Progenitor cell of endocrine pancreas (in vitro differentiated cells): Measurements from ENCODE around the gene KRTAP10-4. TPM values are rescaled to one million over a fixed set of nuclear protein-coding genes. Genes with fewer than 3 reads are reported as not detected.

Experiments
- DNase-seq: peaks from one replicate; pipeline ENCODE4 v3.0.0; 2021; ENCODE audit warnings: low spot score; ENCODE audit not compliant: unreplicated experiment
- H3K27ac Mint-ChIP-seq: 2 replicates; pipeline ENCODE4 v1.8.0; 2021; ENCODE audit warnings: mild to moderate bottlenecking, moderate library complexity, mixed read lengths
- H3K27me3 Mint-ChIP-seq: 2 replicates; pipeline ENCODE4 v1.8.0; 2021; ENCODE audit warnings: mixed read lengths
- H3K36me3 Mint-ChIP-seq: 2 replicates; pipeline ENCODE4 v1.8.0; 2022; ENCODE audit warnings: mixed read lengths; ENCODE audit not compliant: insufficient read depth
- H3K4me1 Mint-ChIP-seq: 2 replicates; pipeline ENCODE4 v1.8.0; 2021; ENCODE audit warnings: low read depth, mixed read lengths
- H3K4me3 Mint-ChIP-seq: 2 replicates; pipeline ENCODE4 v1.8.0; 2021; ENCODE audit warnings: low read depth, mild to moderate bottlenecking, moderate library complexity, mixed read lengths
- H3K9me3 Mint-ChIP-seq: 2 replicates; pipeline ENCODE4 v1.8.0; 2021; ENCODE audit warnings: low read depth, mixed read lengths
- CTCF ChIP-seq: fragments of 200-600 bp; sonication (generic); IDR thresholded peaks from one replicate; pipeline ENCODE4 v1.5.0; 2021; ENCODE audit warnings: antibody characterized with exemption, mild to moderate bottlenecking; ENCODE audit not compliant: unreplicated experiment
- total RNA-seq: library from RNA; stranded (reverse); gene quantifications from 2 replicates; pipeline ENCODE4 v1.2.1, GENCODE V29; 2021

The KRTAP10-4 gene
- total RNA-seq, 1 donor from 2014 or later = not detected

GRCh38 chr21:44592446-44593311 is 19.1 kb downstream of the KRTAP10-4 start, which contains the start of gene KRTAP10-6:
KRTAP10-6 (minus strand) TSS chr21:44592505; CDS start chr21:44592484, 21 bp downstream.
- Mint-ChIP-seq H3K9me3 (no peaks in the 10 kb centered on the region), H3K4me1 (peaks cover 7% of the 10 kb centered on the region)
- no peak for TF ChIP-seq CTCF

GRCh38 chr21:44593598-44594405 is 20.3 kb downstream of the KRTAP10-4 start:
- no peaks in the 10 kb centered on the region for H3K36me3 Mint-ChIP-seq
- H3K9me3 Mint-ChIP-seq = peaks cover 4% of the 10 kb centered on the region
- TF ChIP-seq CTCF = no peak
- DNase-seq = no peak
- no peak overlapping the region for H3K27ac Mint-ChIP-seq
- H3K27me3 Mint-ChIP-seq = no peaks in the 10 kb centered on the region
- H3K4me3 Mint-ChIP-seq = no peak overlapping the region
- peaks cover 7% of the 10 kb centered on the region for H3K4me1 Mint-ChIP-seq

More at GRCh38 chr21:44592446-44593311, 19.1 kb downstream of the KRTAP10-4 start, which contains the start of gene KRTAP10-6:
- no peak within 1 kb of the TSS for H3K27ac Mint-ChIP-seq
- H3K27me3 Mint-ChIP-seq = no peaks in the 10 kb centered on the region
- no peak for DNase-seq
- no peak within 1 kb of the TSS for H3K4me3 Mint-ChIP-seq
- H3K36me3 Mint-ChIP-seq = no peaks in the 10 kb centered on the region

GRCh38 chr21:44594406-44594916 is 20.9 kb downstream of the KRTAP10-4 start:
- TF ChIP-seq CTCF = no peak
- Mint-ChIP-seq H3K36me3 (no peaks in the 10 kb centered on the region), H3K27ac (peak overlapping the region; percentile 34), H3K27me3 (no peaks in the 10 kb centered on the region), H3K4me1 (peaks cover 7% of the 10 kb centered on the region), H3K9me3 (peaks cover 5% of the 10 kb centered on the region), H3K4me3 (no peak overlapping the region)
- no peak for DNase-seq

GRCh38 chr21:44595524-44595923 is 22.0 kb downstream of the KRTAP10-4 start:
- Mint-ChIP-seq H3K27ac (no peak overlapping the region), H3K9me3 (peaks cover 5% of the 10 kb centered on the region), H3K4me1 (peaks cover 7% of the 10 kb centered on the region), H3K36me3 (no peaks in the 10 kb centered on the region), H3K4me3 (no peak overlapping the region), H3K27me3 (no peaks in the 10 kb centered on the region)
- TF ChIP-seq CTCF = no peak
- no peak for DNase-seq
